ENCODE results near the gene STRA8.
"Not testable (repeated sequence)": the region's sequence is repeated elsewhere in the genome, so short reads cannot be mapped to it uniquely, and the experiment has no call there.

The STRA8 gene

GRCh38 chr7:135205850-135206249 lies 27.8 kb upstream of the STRA8 start:
- DNase-seq: no peak

GRCh38 chr7:135206941-135207391 lies 26.7 kb upstream of the STRA8 start:
- no peak for DNase-seq

- no peak for DNase-seq
Observed at GRCh38 chr7:135207406-135208101, 26.1 kb upstream of the STRA8 start.

GRCh38 chr7:135208102-135208793 lies 25.4 kb upstream of the STRA8 start:
- DNase-seq: no peak

- no peak for DNase-seq
Observed at GRCh38 chr7:135209225-135209834, 24.3 kb upstream of the STRA8 start.

GRCh38 chr7:135210888-135211178 lies 22.8 kb upstream of the STRA8 start:
- DNase-seq: no peak

GRCh38 chr7:135211179-135211945 lies 22.3 kb upstream of the STRA8 start, which contains the start of gene WDR91:
Gene WDR91 (minus strand): TSS chr7:135211526. CDS start chr7:135211502, 24 bp downstream.
- peak; percentile 99 for DNase-seq

GRCh38 chr7:135211946-135212685 lies 21.5 kb upstream of the STRA8 start:
- DNase-seq: not testable (repeated sequence)

- no peak for DNase-seq
Observed at GRCh38 chr7:135213831-135214230, 19.8 kb upstream of the STRA8 start.

- no peak for DNase-seq
Observed at GRCh38 chr7:135215180-135215579, 18.5 kb upstream of the STRA8 start.

GRCh38 chr7:135215698-135216097 lies 17.9 kb upstream of the STRA8 start:
- DNase-seq: no peak

- DNase-seq: no peak
Observed at GRCh38 chr7:135217645-135218509, 15.8 kb upstream of the STRA8 start.

- no peak for DNase-seq
Observed at GRCh38 chr7:135224027-135224426, 9.6 kb upstream of the STRA8 start.

- DNase-seq: no peak
Observed at GRCh38 chr7:135231686-135232085, 2.0 kb upstream of the STRA8 start.

GRCh38 chr7:135232087-135232486 lies 1.6 kb upstream of the STRA8 start:
- DNase-seq: no peak

GRCh38 chr7:135232720-135233119 lies 918 bp upstream of the STRA8 start:
- no peak for DNase-seq

- DNase-seq: not testable (repeated sequence)
Observed at GRCh38 chr7:135234095-135234494, 457 bp downstream of the STRA8 start.

- no peak for DNase-seq
Observed at GRCh38 chr7:135234727-135235126, 1.1 kb downstream of the STRA8 start.

GRCh38 chr7:135235841-135236240 lies 2.2 kb downstream of the STRA8 start:
- DNase-seq: no peak

- DNase-seq: no peak
Observed at GRCh38 chr7:135236727-135237126, 3.1 kb downstream of the STRA8 start.

- no peak for DNase-seq
Observed at GRCh38 chr7:135238112-135238744, 4.6 kb downstream of the STRA8 start.

Data from activated T-cell treated with anti-CD3 and anti-CD28 coated beads, Interleukin-2, amount 50 U/mL, for 1 hour (primary cell).